Stimulated activated CD8-positive, alpha-beta memory T cell treated with anti-CD3 and anti-CD28 coated beads, Interleukin-15, amount 100 ng/mL, for 24 hours (primary cell): ENCODE data around the gene IFT88.

Experiments
- DNase-seq: peaks from one replicate; pipeline ENCODE4 v3.0.0-alpha.2; 2020; ENCODE audit warnings: low read depth

IFT88 gene

GRCh38 chr13:20566468-20566897, 474 bp upstream of the IFT88 start:
- DNase-seq: no peak

- no peak for DNase-seq
These were observed 1.0 kb downstream of the IFT88 start for GRCh38 chr13:20567881-20568528.

- DNase-seq: no peak
These were observed 3.6 kb downstream of the IFT88 start for GRCh38 chr13:20570517-20570916.

GRCh38 chr13:20571676-20572075, 4.7 kb downstream of the IFT88 start:
- DNase-seq: no peak

- DNase-seq: no peak
These were observed 6.2 kb downstream of the IFT88 start for GRCh38 chr13:20573186-20573585.

- DNase-seq: no peak
These were observed 6.7 kb downstream of the IFT88 start for GRCh38 chr13:20573636-20574035.

GRCh38 chr13:20579191-20579590, 12.2 kb downstream of the IFT88 start:
- DNase-seq: no peak

GRCh38 chr13:20580257-20580656, 13.3 kb downstream of the IFT88 start:
- DNase-seq: no peak

- no peak for DNase-seq
These were observed 15.1 kb downstream of the IFT88 start for GRCh38 chr13:20582026-20582425.

- no peak for DNase-seq
These were observed 16.9 kb downstream of the IFT88 start for GRCh38 chr13:20583803-20584293.

- DNase-seq: no peak
These were observed 18.4 kb downstream of the IFT88 start for GRCh38 chr13:20585371-20585770.

GRCh38 chr13:20588529-20589110, 21.7 kb downstream of the IFT88 start:
- DNase-seq: no peak

GRCh38 chr13:20590561-20590960, 23.6 kb downstream of the IFT88 start:
- DNase-seq: no peak

GRCh38 chr13:20592606-20593005, 25.6 kb downstream of the IFT88 start:
- DNase-seq: no peak

GRCh38 chr13:20594280-20594679, 27.3 kb downstream of the IFT88 start:
- no peak for DNase-seq

GRCh38 chr13:20607015-20607414, 40.1 kb downstream of the IFT88 start:
- no peak for DNase-seq

GRCh38 chr13:20608438-20609020, 41.6 kb downstream of the IFT88 start:
- DNase-seq: no peak

- no peak for DNase-seq
These were observed 42.2 kb downstream of the IFT88 start for GRCh38 chr13:20609145-20609544.

GRCh38 chr13:20610006-20610405, 43.0 kb downstream of the IFT88 start:
- DNase-seq: no peak

GRCh38 chr13:20616059-20616797, 49.3 kb downstream of the IFT88 start:
- DNase-seq: no peak

GRCh38 chr13:20623000-20623399, 56.0 kb downstream of the IFT88 start:
- DNase-seq: no peak

- no peak for DNase-seq
These were observed 57.3 kb downstream of the IFT88 start for GRCh38 chr13:20624213-20624612.

GRCh38 chr13:20633802-20634201, 66.8 kb downstream of the IFT88 start:
- DNase-seq: no peak
